ENCODE results near the gene RAB38.

Gene RAB38

DNA sequence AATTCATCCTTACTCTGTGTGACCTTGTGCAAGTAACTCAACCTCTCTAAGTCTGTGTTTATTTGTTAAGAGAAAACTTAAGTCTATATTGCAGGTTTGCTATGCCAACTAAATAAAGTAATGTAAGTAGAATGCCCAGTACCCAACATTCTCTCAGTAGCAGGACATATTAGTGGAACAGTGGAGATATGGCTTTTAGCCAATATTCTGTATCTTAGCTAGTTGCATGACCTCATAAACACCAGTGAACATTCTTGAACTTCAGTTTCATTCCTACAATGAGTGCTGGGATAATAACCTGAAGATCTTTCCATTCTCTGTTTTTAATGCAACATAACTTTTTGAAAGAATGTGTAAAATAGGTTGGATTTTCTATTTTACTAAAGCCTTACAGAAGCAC is 77.0 kb downstream of the RAB38 start (continued):
- TF ChIP-seq, protein P1, sequence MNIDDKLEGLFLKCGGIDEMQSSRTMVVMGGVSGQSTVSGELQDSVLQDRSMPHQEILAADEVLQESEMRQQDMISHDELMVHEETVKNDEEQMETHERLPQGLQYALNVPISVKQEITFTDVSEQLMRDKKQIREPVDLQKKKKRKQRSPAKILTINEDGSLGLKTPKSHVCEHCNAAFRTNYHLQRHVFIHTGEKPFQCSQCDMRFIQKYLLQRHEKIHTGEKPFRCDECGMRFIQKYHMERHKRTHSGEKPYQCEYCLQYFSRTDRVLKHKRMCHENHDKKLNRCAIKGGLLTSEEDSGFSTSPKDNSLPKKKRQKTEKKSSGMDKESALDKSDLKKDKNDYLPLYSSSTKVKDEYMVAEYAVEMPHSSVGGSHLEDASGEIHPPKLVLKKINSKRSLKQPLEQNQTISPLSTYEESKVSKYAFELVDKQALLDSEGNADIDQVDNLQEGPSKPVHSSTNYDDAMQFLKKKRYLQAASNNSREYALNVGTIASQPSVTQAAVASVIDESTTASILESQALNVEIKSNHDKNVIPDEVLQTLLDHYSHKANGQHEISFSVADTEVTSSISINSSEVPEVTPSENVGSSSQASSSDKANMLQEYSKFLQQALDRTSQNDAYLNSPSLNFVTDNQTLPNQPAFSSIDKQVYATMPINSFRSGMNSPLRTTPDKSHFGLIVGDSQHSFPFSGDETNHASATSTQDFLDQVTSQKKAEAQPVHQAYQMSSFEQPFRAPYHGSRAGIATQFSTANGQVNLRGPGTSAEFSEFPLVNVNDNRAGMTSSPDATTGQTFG (tag by site-specific recombination; IDR thresholded peaks at IDR 0.05; ENCODE audit: borderline replicate concordance) = no peak
- no peak for TF ChIP-seq ZNF785 (tag by site-specific recombination; IDR thresholded peaks at IDR 0.05)
- TF ChIP-seq ZNF324 (tag by site-specific recombination; IDR thresholded peaks at IDR 0.05) = no peak
- no peak for TF ChIP-seq ZNF138 (tag by site-specific recombination; IDR thresholded peaks at IDR 0.05; ENCODE audit: borderline replicate concordance)
- no peak for TF ChIP-seq ZNF560 (tag by site-specific recombination; IDR thresholded peaks at IDR 0.05; ENCODE audit: borderline replicate concordance)
- TF ChIP-seq ZNF174 (tag by site-specific recombination; IDR thresholded peaks at IDR 0.05) = no peak
- TF ChIP-seq, protein P2, sequence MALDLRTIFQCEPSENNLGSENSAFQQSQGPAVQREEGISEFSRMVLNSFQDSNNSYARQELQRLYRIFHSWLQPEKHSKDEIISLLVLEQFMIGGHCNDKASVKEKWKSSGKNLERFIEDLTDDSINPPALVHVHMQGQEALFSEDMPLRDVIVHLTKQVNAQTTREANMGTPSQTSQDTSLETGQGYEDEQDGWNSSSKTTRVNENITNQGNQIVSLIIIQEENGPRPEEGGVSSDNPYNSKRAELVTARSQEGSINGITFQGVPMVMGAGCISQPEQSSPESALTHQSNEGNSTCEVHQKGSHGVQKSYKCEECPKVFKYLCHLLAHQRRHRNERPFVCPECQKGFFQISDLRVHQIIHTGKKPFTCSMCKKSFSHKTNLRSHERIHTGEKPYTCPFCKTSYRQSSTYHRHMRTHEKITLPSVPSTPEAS (tag by site-specific recombination; IDR thresholded peaks at IDR 0.05) = no peak
- no peak for TF ChIP-seq SP7 (tag by site-specific recombination; IDR thresholded peaks at IDR 0.05)
- TF ChIP-seq, protein P3, sequence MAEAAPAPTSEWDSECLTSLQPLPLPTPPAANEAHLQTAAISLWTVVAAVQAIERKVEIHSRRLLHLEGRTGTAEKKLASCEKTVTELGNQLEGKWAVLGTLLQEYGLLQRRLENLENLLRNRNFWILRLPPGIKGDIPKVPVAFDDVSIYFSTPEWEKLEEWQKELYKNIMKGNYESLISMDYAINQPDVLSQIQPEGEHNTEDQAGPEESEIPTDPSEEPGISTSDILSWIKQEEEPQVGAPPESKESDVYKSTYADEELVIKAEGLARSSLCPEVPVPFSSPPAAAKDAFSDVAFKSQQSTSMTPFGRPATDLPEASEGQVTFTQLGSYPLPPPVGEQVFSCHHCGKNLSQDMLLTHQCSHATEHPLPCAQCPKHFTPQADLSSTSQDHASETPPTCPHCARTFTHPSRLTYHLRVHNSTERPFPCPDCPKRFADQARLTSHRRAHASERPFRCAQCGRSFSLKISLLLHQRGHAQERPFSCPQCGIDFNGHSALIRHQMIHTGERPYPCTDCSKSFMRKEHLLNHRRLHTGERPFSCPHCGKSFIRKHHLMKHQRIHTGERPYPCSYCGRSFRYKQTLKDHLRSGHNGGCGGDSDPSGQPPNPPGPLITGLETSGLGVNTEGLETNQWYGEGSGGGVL (tag by site-specific recombination; IDR thresholded peaks at IDR 0.05) = no peak
- no peak for TF ChIP-seq ZNF585B (tag by site-specific recombination; IDR thresholded peaks at IDR 0.05)

DNA sequence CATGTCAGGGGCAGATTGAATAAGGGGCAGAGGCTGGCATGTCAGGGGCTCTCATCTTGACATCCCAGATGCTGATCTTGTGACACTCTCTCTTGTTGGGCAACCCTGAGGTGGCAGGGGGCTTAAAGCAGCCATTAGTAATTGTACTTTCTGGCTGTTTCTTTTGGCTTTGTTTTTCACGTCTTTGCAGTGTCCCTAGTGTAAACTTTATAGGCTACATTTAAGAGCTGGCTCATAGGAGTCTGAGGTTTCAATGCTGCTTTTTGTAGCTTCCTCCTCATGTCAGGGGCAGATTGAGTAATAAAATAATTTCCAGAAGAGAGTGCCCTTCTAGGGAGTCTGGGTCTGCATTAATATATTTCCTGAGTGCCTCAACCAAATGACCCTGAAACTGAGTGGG is 86.1 kb downstream of the RAB38 start:
- H3K4me3 ChIP-seq (ENCODE audit: low read depth, low read length) = no peak overlapping the region
- H3K36me3 ChIP-seq (ENCODE audit: control insufficient read depth in 2 of 2, insufficient read depth in 1 of 2, low read length in 2 of 2) = no peaks in the 10 kb centered on the region
- CTCF ChIA-PET = no interaction called here
- no peaks in the 10 kb centered on the region for H3K4me1 ChIP-seq (ENCODE audit: control insufficient read depth, insufficient read depth, low read length)
- H3K9me3 ChIP-seq (ENCODE audit: control insufficient read depth, insufficient read depth, low read depth, low read length) = no peaks in the 10 kb centered on the region
- TF ChIP-seq, protein P4, sequence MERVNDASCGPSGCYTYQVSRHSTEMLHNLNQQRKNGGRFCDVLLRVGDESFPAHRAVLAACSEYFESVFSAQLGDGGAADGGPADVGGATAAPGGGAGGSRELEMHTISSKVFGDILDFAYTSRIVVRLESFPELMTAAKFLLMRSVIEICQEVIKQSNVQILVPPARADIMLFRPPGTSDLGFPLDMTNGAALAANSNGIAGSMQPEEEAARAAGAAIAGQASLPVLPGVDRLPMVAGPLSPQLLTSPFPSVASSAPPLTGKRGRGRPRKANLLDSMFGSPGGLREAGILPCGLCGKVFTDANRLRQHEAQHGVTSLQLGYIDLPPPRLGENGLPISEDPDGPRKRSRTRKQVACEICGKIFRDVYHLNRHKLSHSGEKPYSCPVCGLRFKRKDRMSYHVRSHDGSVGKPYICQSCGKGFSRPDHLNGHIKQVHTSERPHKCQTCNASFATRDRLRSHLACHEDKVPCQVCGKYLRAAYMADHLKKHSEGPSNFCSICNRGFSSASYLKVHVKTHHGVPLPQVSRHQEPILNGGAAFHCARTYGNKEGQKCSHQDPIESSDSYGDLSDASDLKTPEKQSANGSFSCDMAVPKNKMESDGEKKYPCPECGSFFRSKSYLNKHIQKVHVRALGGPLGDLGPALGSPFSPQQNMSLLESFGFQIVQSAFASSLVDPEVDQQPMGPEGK (tag by site-specific recombination; IDR thresholded peaks at IDR 0.05) = no peak
- TF ChIP-seq, protein P5, sequence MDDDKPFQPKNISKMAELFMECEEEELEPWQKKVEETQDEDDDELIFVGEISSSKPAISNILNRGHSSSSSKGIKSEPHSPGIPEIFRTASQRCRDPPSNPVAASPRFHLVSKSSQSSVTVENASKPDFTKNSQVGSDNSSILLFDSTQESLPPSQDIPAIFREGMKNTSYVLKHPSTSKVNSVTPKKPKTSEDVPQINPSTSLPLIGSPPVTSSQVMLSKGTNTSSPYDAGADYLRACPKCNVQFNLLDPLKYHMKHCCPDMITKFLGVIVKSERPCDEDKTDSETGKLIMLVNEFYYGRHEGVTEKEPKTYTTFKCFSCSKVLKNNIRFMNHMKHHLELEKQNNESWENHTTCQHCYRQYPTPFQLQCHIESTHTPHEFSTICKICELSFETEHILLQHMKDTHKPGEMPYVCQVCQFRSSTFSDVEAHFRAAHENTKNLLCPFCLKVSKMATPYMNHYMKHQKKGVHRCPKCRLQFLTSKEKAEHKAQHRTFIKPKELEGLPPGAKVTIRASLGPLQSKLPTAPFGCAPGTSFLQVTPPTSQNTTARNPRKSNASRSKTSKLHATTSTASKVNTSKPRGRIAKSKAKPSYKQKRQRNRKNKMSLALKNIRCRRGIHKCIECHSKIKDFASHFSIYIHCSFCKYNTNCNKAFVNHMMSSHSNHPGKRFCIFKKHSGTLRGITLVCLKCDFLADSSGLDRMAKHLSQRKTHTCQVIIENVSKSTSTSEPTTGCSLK (tag by site-specific recombination; IDR thresholded peaks at IDR 0.05) = no peak
- TF ChIP-seq ZNF548 (tag by site-specific recombination; IDR thresholded peaks at IDR 0.05) = no peak
- POLR2A ChIA-PET = no interaction called here
- no peak overlapping the region for H3K27ac ChIP-seq (ENCODE audit: extremely low read depth, low read depth, low read length)

DNA sequence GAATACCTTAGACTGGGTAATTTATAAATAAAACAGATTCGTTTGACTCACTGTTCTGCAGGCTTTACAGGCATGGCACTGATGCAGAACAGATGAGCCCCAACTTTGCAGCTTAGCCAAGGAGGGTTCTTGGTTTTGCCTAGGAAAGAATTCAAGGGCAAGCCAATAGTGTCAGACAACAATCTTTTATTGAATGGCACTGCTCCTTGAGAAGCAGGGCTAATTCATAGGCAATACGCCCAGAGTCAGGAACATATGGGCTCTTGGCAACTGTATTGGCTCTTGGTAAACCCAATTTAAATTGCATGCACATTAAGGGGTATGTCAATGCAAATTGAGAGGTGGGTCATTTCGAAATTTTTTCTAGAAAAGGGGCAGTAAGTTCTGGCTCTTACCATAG is 87.9 kb downstream of the RAB38 start:
- no peaks in the 10 kb centered on the region for H3K36me3 ChIP-seq (ENCODE audit: control insufficient read depth in 2 of 2, insufficient read depth in 1 of 2, low read length in 2 of 2)
- POLR2A ChIA-PET = no interaction called here
- no peak overlapping the region for H3K4me3 ChIP-seq (ENCODE audit: low read depth, low read length)
- TF ChIP-seq ZNF776 (tag by site-specific recombination; IDR thresholded peaks at IDR 0.05; ENCODE audit: borderline replicate concordance) (no peak), ZNF416 (tag by site-specific recombination; IDR thresholded peaks at IDR 0.05) (no peak)
- H3K9me3 ChIP-seq (ENCODE audit: control insufficient read depth, insufficient read depth, low read depth, low read length) = no peaks in the 10 kb centered on the region
- no peaks in the 10 kb centered on the region for H3K4me1 ChIP-seq (ENCODE audit: control insufficient read depth, insufficient read depth, low read length)
- CTCF ChIA-PET = no interaction called here
- no peak overlapping the region for H3K27ac ChIP-seq (ENCODE audit: extremely low read depth, low read depth, low read length)

All from HEK293 (cell line).